H1 (cell line): ENCODE data around the gene MAPT. TPM values are rescaled to one million over a fixed set of nuclear protein-coding genes. Genes with fewer than 3 reads are reported as not detected.
A peak's percentile ranks its signal among the peaks of the same experiment; 100 is the strongest.

Source experiments
- CTCF ChIA-PET: fragments of 300-600 bp; sonication (Branson Sonifier 250); formaldehyde crosslinking; loops from one replicate; lab custom pipeline; 2021; ENCODE audit not compliant: partially characterized antibody; lab: Charles Lee
- POLR2A ChIA-PET: fragments of 300-600 bp; sonication (Branson Sonifier 250); formaldehyde crosslinking; loops from one replicate; lab custom pipeline; 2021; ENCODE audit warnings: inconsistent platforms; ENCODE audit not compliant: partially characterized antibody; lab: Charles Lee
- DNase-seq, 2 experiments: peaks; one replicate each; pipeline versions ENCODE4 v3.0.0 to v3.0.0-alpha.2; 2010 to 2022; ENCODE audit warnings: low spot score in 2 of 2, low read depth in 1 of 2, mixed read lengths in 1 of 2
- FAIRE-seq: peaks from 2 replicates; lab custom pipeline; 2011; peaks lifted over from hg19 to GRCh38; lab: Jason Lieb, UNC
- H2AFZ ChIP-seq: 2 replicates; pipeline ENCODE4 v1.8.1; 2012; ENCODE audit warnings: low read length, inconsistent platforms
- H2AK5ac ChIP-seq: 2 replicates; pipeline ENCODE4 v1.6.1; 2013; ENCODE audit warnings: low read depth, low read length
- H2BK120ac ChIP-seq: replicated peaks from 2 replicates; pipeline ENCODE3; 2013; ENCODE audit warnings: low read depth, low read length, inconsistent platforms
- H2BK12ac ChIP-seq: 2 replicates; pipeline ENCODE4 v1.6.1; 2013; ENCODE audit warnings: low read depth, low read length
- H2BK15ac ChIP-seq: 2 replicates; pipeline ENCODE4 v1.6.1; 2013; ENCODE audit warnings: low read length
- H2BK20ac ChIP-seq: 2 replicates; pipeline ENCODE4 v1.6.1; 2013; ENCODE audit warnings: low read length
- H2BK5ac ChIP-seq: 2 replicates; pipeline ENCODE4 v1.6.1; 2013; ENCODE audit warnings: low read depth, low read length
- H3K14ac ChIP-seq: 2 replicates; pipeline ENCODE4 v1.6.1; 2013; ENCODE audit warnings: inconsistent platforms; ENCODE audit not compliant: insufficient read length
- H3K18ac ChIP-seq: 2 replicates; pipeline ENCODE4 v1.6.1; 2013; ENCODE audit warnings: low read length; ENCODE audit errors: extremely low read depth
- H3K23ac ChIP-seq: 2 replicates; pipeline ENCODE4 v1.6.1; 2013; ENCODE audit warnings: inconsistent platforms; ENCODE audit not compliant: insufficient read length
- H3K23me2 ChIP-seq: 2 replicates; pipeline ENCODE4 v1.6.1; 2013; ENCODE audit warnings: low read depth, low read length
- H3K27ac ChIP-seq: 2 replicates; pipeline ENCODE4 v1.6.1; 2011; ENCODE audit warnings: low read depth, low read length, inconsistent platforms
- H3K27me3 ChIP-seq, 4 experiments: replicated peaks in 1 of 4; 1 replicate in 1 of 4; 2 replicates in 3 of 4; pipeline versions ENCODE4 v1.6.1 to v1.8.1; 2011 to 2013; ENCODE audit warnings: low read length in 3 of 4, mild to moderate bottlenecking in 3 of 4, inconsistent platforms in 2 of 4, mixed read lengths in 2 of 4, moderate library complexity in 1 of 4; ENCODE audit not compliant: control insufficient read depth in 3 of 4, insufficient read depth in 3 of 4; ENCODE audit errors: extremely low read depth in 1 of 4
- H3K36me3 ChIP-seq, 4 experiments: 2 replicates each; pipeline versions ENCODE4 v1.6.1 to v1.8.1; 2011 to 2013; ENCODE audit warnings: mild to moderate bottlenecking in 4 of 4, low read length in 3 of 4, moderate library complexity in 2 of 4, control low read depth in 1 of 4, inconsistent platforms in 1 of 4; ENCODE audit not compliant: insufficient read depth in 4 of 4, control insufficient read depth in 2 of 4
- H3K4ac ChIP-seq: replicated peaks from 2 replicates; pipeline ENCODE3; 2013; ENCODE audit warnings: low read length, low read depth, mixed read lengths, inconsistent platforms; ENCODE audit not compliant: insufficient read length
- H3K4me1 ChIP-seq, 4 experiments: replicated peaks in 1 of 4; 1 replicate in 1 of 4; 2 replicates in 3 of 4; pipeline versions ENCODE4 v1.6.1 to v1.8.1; 2011 to 2013; ENCODE audit warnings: low read length in 3 of 4, inconsistent platforms in 2 of 4, mixed read lengths in 1 of 4; ENCODE audit not compliant: insufficient read depth in 4 of 4, control insufficient read depth in 3 of 4
- H3K4me2 ChIP-seq, 2 experiments: 2 replicates each; pipeline versions ENCODE4 v1.6.1 to v1.8.1; 2011 to 2013; ENCODE audit warnings: low read depth in 2 of 2, low read length in 2 of 2, control low read depth in 1 of 2, inconsistent platforms in 1 of 2, mild to moderate bottlenecking in 1 of 2; ENCODE audit not compliant: insufficient read depth in 1 of 2
- H3K4me3 ChIP-seq, 4 experiments: fragments of 200-600, 300-600 bp in 1 of 4; sonication (generic), shearing (Covaris generic), sonication (Bioruptor Twin) in 1 of 4; 2 replicates each; pipeline versions ENCODE4 v1.5.1 to v1.8.1; 2011 to 2016; ENCODE audit warnings: low read length in 4 of 4, low read depth in 3 of 4, control low read depth in 2 of 4, inconsistent platforms in 2 of 4, mild to moderate bottlenecking in 2 of 4, mixed read lengths in 1 of 4, moderate library complexity in 1 of 4; ENCODE audit not compliant: insufficient read depth in 2 of 4; ENCODE audit errors: extremely low read depth in 1 of 4
- H3K56ac ChIP-seq: replicated peaks from 2 replicates; pipeline ENCODE3; 2013; ENCODE audit warnings: low read depth, mild to moderate bottlenecking, mixed read lengths, low read length, inconsistent platforms; ENCODE audit not compliant: insufficient read length
- H3K79me1 ChIP-seq: 2 replicates; pipeline ENCODE4 v1.6.1; 2013; ENCODE audit warnings: low read depth, low read length, control low read depth
- H3K79me2 ChIP-seq, 2 experiments: 2 replicates each; pipeline versions ENCODE4 v1.6.1 to v1.8.1; 2012 to 2013; ENCODE audit warnings: low read length in 2 of 2, mild to moderate bottlenecking in 2 of 2, inconsistent platforms in 1 of 2; ENCODE audit not compliant: insufficient read depth in 2 of 2, control insufficient read depth in 1 of 2
- H3K9ac ChIP-seq, 4 experiments: replicated peaks in 1 of 4; 1 replicate in 1 of 4; 2 replicates in 3 of 4; pipeline versions ENCODE4 v1.6.1 to v1.8.1; 2011 to 2013; ENCODE audit warnings: low read depth in 3 of 4, low read length in 3 of 4, control low read depth in 2 of 4, mild to moderate bottlenecking in 2 of 4, moderate library complexity in 2 of 4, inconsistent platforms in 1 of 4; ENCODE audit errors: extremely low read depth in 1 of 4
- H3K9me3 ChIP-seq, 2 experiments: 2 replicates each; pipeline versions ENCODE4 v1.6.1 to v1.8.1; 2012 to 2013; ENCODE audit warnings: mild to moderate bottlenecking in 2 of 2, moderate library complexity in 2 of 2, control low read depth in 1 of 2, inconsistent platforms in 1 of 2, low read depth in 1 of 2, low read length in 1 of 2, mixed read lengths in 1 of 2; ENCODE audit not compliant: insufficient read depth in 2 of 2
- H4K20me1 ChIP-seq, 2 experiments: replicated peaks in 1 of 2; 2 replicates each; pipeline versions ENCODE3 to v1.8.1; 2011 to 2013; ENCODE audit warnings: inconsistent platforms in 2 of 2, low read length in 2 of 2, mild to moderate bottlenecking in 1 of 2; ENCODE audit not compliant: insufficient read depth in 2 of 2, control insufficient read depth in 1 of 2
- H4K5ac ChIP-seq: 2 replicates; pipeline ENCODE4 v1.6.1; 2013; ENCODE audit warnings: low read length, low read depth, mixed read lengths, inconsistent platforms; ENCODE audit not compliant: insufficient read length
- H4K8ac ChIP-seq: 2 replicates; pipeline ENCODE4 v1.8.0; 2013; ENCODE audit warnings: mild to moderate bottlenecking, moderate library complexity, low read length, inconsistent platforms; ENCODE audit not compliant: insufficient read depth; ENCODE audit errors: extremely low read depth
- H4K91ac ChIP-seq: replicated peaks from 2 replicates; pipeline ENCODE3; 2013; ENCODE audit warnings: low read length, mixed read lengths, inconsistent platforms; ENCODE audit not compliant: insufficient read length
- KDM1A ChIP-seq: fragments of 200-600, 300-600 bp; sonication (generic); IDR thresholded peaks from 2 replicates; pipeline ENCODE4 v1.7.1; 2016; ENCODE audit warnings: mild to moderate bottlenecking, low read length, borderline replicate concordance
- RXRA ChIP-seq: IDR thresholded peaks from 2 replicates; pipeline ENCODE4 v1.6.1; 2011; ENCODE audit warnings: low read depth, mild to moderate bottlenecking, low read length, moderate library complexity; ENCODE audit not compliant: insufficient read depth
- WGBS, 2 experiments: shearing (Covaris generic) in 1 of 2; methylation state at CpG; one replicate each; pipeline versions ENCODE4 v1.1.6 to v1.1.7; 2013 to 2015; ENCODE audit warnings: low lambda C conversion rate in 2 of 2, mixed read lengths in 2 of 2, inconsistent platforms in 1 of 2, low coverage in 1 of 2, missing lambda C conversion rate in 1 of 2; ENCODE audit not compliant: insufficient replicate concordance in 2 of 2, insufficient coverage in 1 of 2, insufficient read length in 1 of 2; ENCODE audit errors: extremely low coverage in 1 of 2, missing lambda C conversion rate in 1 of 2; 5-methylcytosine and 5-hydroxymethylcytosine counted together
- polyA plus RNA-seq, 7 experiments: library from polyadenylated mRNA; depleted of rRNA in 3 of 7; stranded (reverse) in 5 of 7; unstranded in 2 of 7; fragments of >200 nt in 5 of 7; fragments of 200-250 nt in 2 of 7; gene quantifications; 1 replicate in 5 of 7; 2 replicates in 1 of 7; 4 replicates in 1 of 7; pipeline versions ENCODE4 v1.2.1 to v1.2.3, GENCODE V29; 2011 to 2013; ENCODE audit warnings: missing spikeins in 2 of 7, mixed read lengths in 2 of 7
- total RNA-seq: library from RNA; stranded (reverse); fragmentation: NEBNext Ultra II Directional; extraction: Animal tissue kit (Norgen Biotek cat#: 25700); gene quantifications from 2 replicates; pipeline ENCODE4 v1.2.1, GENCODE V29; 2021

MAPT gene
- total and polyA plus RNA-seq, 2 of the 8 experiments (the other 6 are each of a cell fraction or from before 2014, with no cell fraction given) = 0.54 to 1.7 TPM

DNA sequence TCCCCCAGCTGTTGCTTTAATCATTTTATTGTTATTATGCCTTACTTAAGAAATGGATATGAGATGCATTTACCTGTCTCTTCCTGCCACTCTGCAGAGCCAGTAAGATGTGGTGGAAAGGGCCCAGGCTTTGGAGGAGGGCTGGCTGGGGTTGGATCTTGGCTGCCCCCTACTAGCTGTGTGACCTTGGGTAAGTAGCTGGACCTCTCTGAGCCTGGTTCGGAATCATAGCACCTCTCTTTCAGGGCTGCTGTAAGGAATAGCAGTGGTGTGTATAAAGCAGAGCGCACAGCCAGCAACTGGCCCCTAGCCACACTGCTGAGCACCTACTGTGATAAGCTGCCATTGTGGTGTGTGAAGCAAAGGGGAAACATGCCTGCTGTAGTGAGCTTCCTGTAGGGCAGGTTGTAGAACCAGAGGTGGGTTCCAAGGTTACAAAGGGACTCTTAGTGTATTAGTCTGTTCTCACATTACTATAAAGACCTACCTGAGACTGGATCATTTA is 23.9 kb downstream of the MAPT start:
- Histone ChIP-seq H2BK20ac (no peak overlapping the region), H2BK5ac (no peak overlapping the region), H2BK120ac (no peak overlapping the region), H3K4me3 (no peak overlapping the region), H3K27ac (no peak overlapping the region), H3K79me1 (no peaks in the 10 kb centered on the region), H2AFZ (no peak overlapping the region), H3K23me2 (peaks cover 4% of the 10 kb centered on the region; the same call in 1 of the 2 replicates), H2AK5ac (no peak overlapping the region), H3K9ac (no peak overlapping the region), H4K20me1 (peaks cover 0 to 4% of the 10 kb centered on the region in 2 experiments), H3K18ac (no peak overlapping the region), H4K5ac (no peak overlapping the region), H3K9me3 (no peaks in the 10 kb centered on the region; a peak in 1 of 4 replicates), H3K4me1 (no peaks in the 10 kb centered on the region), H3K4me2 (no peak overlapping the region), H3K4ac (no peak overlapping the region), H4K91ac (no peak overlapping the region), H3K36me3 (no peaks in the 10 kb centered on the region), H3K14ac (no peak overlapping the region), H2BK12ac (no peak overlapping the region), H3K56ac (no peak overlapping the region), H2BK15ac (no peak overlapping the region), H4K8ac (no peak overlapping the region), H3K79me2 (no peaks in the 10 kb centered on the region), H3K23ac (no peak overlapping the region), H3K27me3 (no peaks in the 10 kb centered on the region)
- POLR2A ChIA-PET = no interaction called here
- FAIRE-seq (no peak), DNase-seq (no peak)
- WGBS, 2 experiments = 89% methylated on average over 2 of the region's 2 CpGs; no CpG with 5 or more reads in 1 of the 2 experiments
- TF ChIP-seq RXRA (no peak), KDM1A (peak; percentile 75)
- CTCF ChIA-PET = interaction anchor here (1.0 to 2.7 kb wide), 6 partner anchors 10 to 196 kb away, joined by 3 to 13 read pairs (median 4); no protein-coding TSS in a partner anchor
